ENCODE results near the gene DSG4.
"Not testable (repeated sequence)": the region's sequence is repeated elsewhere in the genome, so short reads cannot be mapped to it uniquely, and the experiment has no call there.

Gene DSG4, protein sequence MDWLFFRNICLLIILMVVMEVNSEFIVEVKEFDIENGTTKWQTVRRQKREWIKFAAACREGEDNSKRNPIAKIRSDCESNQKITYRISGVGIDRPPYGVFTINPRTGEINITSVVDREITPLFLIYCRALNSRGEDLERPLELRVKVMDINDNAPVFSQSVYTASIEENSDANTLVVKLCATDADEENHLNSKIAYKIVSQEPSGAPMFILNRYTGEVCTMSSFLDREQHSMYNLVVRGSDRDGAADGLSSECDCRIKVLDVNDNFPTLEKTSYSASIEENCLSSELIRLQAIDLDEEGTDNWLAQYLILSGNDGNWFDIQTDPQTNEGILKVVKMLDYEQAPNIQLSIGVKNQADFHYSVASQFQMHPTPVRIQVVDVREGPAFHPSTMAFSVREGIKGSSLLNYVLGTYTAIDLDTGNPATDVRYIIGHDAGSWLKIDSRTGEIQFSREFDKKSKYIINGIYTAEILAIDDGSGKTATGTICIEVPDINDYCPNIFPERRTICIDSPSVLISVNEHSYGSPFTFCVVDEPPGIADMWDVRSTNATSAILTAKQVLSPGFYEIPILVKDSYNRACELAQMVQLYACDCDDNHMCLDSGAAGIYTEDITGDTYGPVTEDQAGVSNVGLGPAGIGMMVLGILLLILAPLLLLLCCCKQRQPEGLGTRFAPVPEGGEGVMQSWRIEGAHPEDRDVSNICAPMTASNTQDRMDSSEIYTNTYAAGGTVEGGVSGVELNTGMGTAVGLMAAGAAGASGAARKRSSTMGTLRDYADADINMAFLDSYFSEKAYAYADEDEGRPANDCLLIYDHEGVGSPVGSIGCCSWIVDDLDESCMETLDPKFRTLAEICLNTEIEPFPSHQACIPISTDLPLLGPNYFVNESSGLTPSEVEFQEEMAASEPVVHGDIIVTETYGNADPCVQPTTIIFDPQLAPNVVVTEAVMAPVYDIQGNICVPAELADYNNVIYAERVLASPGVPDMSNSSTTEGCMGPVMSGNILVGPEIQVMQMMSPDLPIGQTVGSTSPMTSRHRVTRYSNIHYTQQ

DNA sequence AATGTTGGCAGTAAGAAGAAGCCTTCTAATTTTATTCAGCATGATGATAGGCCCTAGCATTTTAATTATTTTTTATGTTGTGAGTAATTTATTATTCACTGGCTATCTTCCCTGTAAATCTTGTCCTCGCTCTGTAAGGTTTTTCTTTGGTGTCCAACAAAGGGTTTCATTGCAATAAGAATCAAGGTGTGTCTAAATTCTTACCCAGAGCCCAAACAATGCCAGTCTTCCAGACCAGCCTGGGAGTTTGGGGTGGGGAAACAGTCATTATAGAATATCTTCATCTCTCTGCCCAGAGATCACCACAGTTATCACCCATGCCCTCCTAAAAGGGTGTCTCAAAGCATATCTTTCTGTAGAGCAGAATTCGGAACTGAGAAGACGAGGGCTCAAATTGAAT lies at the start of gene DSG4:
Gene DSG4, plus strand, starts transcription at position 301 of the 400 bp plus-strand sequence. CDS start 135 bp downstream, outside the sequence.
- DNase-seq (ENCODE audit: low read depth in 4 of 4, low spot score in 1 of 4): no peak

GRCh38 chr18:31329787-31330438 lies 46.7 kb upstream of the DSG4 start:
- DNase-seq (ENCODE audit: low read depth in 4 of 4, low spot score in 1 of 4): no peak

- DNase-seq (ENCODE audit: low read depth in 4 of 4, low spot score in 1 of 4): no peak
Measured at GRCh38 chr18:31343454-31343853, 33.1 kb upstream of the DSG4 start.

GRCh38 chr18:31353336-31353735 lies 23.2 kb upstream of the DSG4 start:
- DNase-seq (ENCODE audit: low read depth in 4 of 4, low spot score in 1 of 4): not testable (repeated sequence)

GRCh38 chr18:31354990-31355389 lies 21.6 kb upstream of the DSG4 start:
- DNase-seq (ENCODE audit: low read depth in 4 of 4, low spot score in 1 of 4): no peak

DNA sequence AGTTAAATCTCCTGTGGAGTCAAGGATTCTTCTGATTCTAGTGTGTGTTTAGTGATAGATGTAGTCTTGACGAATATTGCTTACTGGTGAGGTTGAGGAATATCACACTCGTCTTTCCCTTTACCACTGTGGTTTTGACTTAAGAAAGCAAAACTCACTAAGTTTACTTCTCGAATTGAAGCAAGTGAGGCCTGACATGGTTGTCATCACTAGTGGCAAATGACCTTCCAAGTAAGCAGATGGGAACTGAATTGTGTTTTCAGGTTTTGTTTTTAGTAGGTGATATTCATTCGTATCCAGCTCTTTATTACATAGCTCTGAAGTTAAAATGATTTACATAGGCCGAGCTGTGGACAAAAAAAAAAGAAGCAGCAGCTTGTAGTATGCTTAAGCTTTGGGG lies 20.6 kb upstream of the DSG4 start:
- no peak for DNase-seq (ENCODE audit: low read depth in 4 of 4, low spot score in 1 of 4)

DNA sequence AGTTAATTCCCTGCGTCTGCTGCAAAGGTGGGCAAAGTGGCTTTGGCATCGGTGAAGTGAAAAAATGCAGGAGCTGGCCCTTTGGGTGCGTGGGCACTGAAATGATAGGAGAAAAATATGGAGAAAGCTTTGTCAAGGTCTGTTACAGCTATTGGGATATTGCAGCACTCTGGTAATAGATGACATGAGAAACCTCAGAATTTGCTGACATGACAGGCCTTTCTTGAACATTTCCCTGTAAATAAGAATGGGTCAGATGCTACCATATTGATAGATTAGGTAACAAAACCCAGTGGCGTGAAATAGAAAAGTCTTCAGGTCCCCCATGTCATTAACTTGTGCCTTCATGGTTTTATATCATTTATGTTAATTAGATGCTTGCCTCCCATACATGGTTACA lies 12.4 kb upstream of the DSG4 start:
- DNase-seq (ENCODE audit: low read depth in 4 of 4, low spot score in 1 of 4): no peak

DNA sequence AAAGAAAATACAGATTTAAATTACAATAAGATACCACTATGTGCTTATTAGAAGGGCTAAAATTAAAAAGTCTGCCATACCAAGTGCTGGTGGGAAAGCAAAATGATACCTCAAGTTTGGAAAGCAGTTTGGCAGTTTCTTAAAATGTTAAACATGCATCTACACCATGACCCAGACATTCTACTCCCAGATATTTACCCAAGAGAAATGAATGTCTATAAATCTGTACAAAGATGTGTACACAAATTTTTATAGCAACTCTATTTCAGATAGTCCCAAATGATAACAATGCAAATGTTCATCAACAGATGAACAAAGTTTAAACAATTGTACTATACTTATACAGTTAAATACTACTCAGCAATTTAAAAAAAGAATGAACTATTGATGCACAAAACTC lies 7.1 kb upstream of the DSG4 start:
- DNase-seq (ENCODE audit: low read depth in 4 of 4, low spot score in 1 of 4): no peak

DNA sequence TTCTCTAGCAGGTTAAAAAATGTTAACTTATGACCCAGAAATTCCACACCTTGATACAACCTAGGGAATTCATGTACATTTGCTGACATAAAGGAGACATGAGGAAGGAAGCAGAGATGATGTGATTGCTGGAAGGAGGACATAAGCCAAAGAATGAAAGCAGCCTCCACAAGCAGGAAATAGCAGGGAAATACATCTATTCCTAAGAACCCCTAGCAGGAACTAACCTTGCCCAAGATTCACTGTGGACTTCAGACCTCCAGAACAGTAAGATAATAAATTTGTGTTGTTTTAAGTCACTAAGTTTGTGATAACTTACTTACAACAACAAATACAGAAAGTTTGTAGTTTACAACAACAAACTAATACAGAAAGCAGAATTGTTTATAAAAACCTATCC lies 4.6 kb upstream of the DSG4 start:
- no peak for DNase-seq (ENCODE audit: low read depth in 4 of 4, low spot score in 1 of 4)

GRCh38 chr18:31373641-31374040 lies 2.9 kb upstream of the DSG4 start:
- DNase-seq (ENCODE audit: low read depth in 4 of 4, low spot score in 1 of 4): no peak

DNA sequence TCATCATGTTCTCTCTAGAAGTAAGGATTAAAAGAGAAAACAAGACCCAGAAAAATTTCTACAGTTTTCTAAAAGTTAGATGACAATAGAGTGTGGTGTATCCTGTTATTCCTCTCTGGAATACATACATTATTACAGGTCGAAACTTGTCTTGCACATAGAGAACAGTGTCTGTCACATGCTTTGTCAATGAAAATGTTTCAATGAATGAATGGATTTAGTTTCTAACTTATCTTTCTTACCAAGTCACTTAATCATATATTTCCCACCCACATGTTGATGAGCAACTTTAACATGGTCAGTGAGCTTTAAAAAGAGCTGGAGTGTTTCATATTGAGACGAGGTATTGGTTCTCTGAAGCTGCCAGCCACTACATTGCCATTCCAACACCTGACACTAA lies 4.3 kb downstream of the DSG4 start:
- DNase-seq (ENCODE audit: low read depth in 4 of 4, low spot score in 1 of 4): no peak

- no peak for DNase-seq (ENCODE audit: low read depth in 4 of 4, low spot score in 1 of 4)
Measured at GRCh38 chr18:31382107-31382506, 5.5 kb downstream of the DSG4 start.

DNA sequence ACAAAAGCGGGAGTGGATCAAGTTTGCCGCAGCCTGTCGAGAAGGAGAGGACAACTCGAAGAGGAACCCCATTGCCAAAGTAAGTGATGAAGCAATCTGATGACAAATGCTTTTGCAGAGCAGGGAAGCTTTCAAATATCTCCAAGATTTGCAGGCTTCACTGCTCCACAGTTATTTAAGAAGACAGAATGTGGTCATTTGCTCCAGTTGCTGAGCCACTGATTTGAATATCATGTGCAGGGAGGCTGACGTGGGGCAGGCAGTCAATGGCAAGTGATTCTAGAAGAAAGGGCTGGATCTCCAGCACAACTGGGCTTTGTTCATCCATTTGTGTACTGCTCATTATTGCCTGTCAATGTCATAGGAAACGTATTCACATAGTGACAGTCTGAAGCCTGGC lies 10.2 kb downstream of the DSG4 start:
- DNase-seq (ENCODE audit: low read depth in 4 of 4, low spot score in 1 of 4): no peak

- DNase-seq (ENCODE audit: low read depth in 4 of 4, low spot score in 1 of 4): no peak
Measured at GRCh38 chr18:31393286-31393685, 16.7 kb downstream of the DSG4 start.

DNA sequence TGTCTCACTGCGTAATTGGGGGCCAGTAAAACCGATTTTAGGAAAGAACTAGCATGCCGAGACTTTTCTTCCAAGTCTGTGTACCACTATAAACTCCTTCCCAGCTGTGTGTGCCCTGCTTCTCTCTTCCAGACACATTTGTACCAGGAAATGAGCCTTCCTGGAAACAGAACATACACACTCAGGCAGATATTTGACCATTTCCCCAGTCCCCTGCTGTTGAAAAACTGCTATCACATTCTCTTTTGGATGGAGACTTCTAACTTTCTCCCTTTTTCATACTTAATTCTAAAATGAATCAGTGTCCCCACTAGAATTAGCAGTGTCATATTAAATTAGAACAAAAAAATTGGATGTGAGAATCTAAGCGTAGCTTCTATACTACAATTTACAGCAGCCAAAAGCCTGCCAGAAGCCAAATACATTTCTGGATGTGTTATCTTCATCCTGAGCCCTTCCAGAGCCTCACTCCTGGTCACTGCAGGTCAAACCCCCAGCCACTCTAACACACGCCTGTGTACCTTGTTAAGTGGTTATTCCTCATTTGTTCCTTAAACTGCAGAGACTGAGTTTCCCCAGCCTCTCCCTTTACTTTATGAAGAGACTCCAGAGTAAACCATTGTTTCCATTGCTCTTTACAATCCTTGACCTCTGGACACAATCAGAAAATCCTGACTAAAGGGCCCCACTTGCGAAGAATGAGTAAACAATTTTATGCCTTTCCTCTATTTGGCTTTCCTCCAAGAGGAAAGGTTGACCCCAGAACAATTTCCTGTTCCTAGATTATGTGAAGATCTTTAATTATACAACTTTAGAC lies 20.4 kb downstream of the DSG4 start:
- DNase-seq (ENCODE audit: low read depth in 4 of 4, low spot score in 1 of 4): no peak

- no peak for DNase-seq (ENCODE audit: low read depth in 4 of 4, low spot score in 1 of 4)
Measured at GRCh38 chr18:31398191-31398590, 21.6 kb downstream of the DSG4 start.

DNA sequence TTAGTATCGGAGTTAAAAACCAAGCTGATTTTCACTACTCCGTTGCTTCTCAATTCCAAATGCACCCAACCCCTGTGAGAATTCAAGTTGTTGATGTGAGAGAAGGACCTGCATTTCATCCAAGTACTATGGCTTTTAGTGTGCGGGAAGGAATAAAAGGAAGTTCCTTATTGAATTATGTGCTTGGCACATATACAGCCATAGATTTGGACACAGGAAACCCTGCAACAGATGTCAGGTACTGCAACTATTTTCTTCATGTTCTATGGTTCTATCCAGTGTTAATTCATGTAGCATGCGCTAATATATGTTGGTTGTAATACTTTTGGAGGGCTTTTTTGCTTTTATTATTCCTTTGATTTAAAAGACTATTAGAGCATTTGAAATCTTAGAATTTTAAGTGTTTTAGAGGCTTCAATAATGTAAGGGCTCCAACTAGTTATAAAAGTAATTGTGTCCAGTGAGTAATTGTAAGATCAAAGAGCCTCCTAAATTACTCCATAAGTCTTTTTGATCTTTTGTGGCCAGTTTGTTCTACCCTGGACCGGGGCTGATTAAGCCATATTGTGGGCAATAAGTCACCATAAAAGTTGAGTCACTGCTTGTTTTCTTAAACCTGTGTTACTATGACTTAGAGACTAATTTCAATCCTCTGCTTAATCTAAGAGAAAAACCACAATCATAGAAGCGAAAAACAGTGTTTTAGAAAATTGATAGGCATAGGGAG lies 22.9 kb downstream of the DSG4 start:
- DNase-seq (ENCODE audit: low read depth in 4 of 4, low spot score in 1 of 4): no peak

DNA sequence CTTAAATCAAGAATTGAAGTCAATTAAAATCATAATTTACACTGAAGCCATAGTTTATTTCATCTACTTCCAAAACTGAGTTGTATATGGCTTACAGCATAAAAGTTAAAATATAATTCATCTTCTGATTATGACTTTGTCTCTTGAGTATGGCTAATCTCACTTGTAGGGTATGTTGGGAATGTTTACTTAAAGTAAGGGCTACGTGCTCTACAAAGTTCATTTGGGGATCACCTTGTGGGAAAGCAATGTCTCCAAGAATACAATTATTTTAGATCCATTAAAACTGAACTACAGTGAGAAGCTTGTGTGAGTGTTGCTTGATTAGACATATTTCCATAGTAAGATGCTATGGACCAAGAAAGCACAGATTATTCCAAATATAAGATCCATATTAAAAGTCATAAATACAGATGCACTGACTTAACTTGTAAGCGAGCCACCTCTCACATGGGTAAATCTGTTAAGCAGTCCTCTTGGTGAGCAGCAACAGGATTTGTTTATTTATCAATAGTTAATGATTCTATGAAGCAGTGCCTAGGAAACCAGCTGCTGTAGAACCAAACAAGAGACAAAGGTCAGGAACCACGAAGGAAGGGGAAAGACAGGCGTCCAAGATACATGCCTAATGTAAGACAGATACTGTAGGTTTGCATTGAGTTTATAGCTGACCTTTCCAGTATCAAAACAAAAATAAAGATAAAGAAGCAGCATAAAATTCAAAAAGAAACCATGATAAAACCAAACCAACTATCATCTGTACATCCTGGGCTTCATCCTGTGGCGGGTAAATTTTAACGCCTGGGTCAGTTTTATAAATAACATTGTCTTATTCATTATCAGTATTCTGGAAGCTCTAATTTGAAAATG lies 24.8 kb downstream of the DSG4 start:
- no peak for DNase-seq (ENCODE audit: low read depth in 4 of 4, low spot score in 1 of 4)

GRCh38 chr18:31402026-31402373 lies 25.4 kb downstream of the DSG4 start:
- no peak for DNase-seq (ENCODE audit: low read depth in 4 of 4, low spot score in 1 of 4)
